ENCODE data around the gene YEATS2.

Gene YEATS2

DNA sequence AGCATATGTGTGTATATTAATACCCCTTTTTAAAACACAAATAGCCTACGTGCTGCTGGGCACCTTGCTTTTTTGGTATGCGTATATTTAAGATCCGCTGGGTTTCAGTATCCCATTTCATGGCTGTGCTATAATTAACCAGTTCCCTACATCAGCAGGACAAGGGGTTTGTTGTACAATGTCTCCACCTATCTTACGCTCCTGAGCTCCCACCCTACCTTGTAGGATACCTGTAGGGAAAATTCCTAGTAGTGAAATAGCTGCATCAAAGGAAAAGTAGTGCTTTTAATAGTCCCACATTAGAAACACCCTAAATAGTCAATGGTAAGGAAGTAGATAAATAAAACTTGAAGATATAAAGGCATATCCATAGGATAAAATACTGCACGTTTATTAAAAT, 126.4 kb downstream of the YEATS2 start:
- peak overlapping the region; percentile 56; the same call in 1 of the 2 replicates for H3K4me3 ChIP-seq (ENCODE audit: low read depth, low read length)
- TF ChIP-seq CTCF (IDR thresholded peaks at IDR 0.05; ENCODE audit: insufficient read depth, low read depth, low read length, missing control alignments), result no peak
- no peak for DNase-seq (ENCODE audit: low read depth)

DNA sequence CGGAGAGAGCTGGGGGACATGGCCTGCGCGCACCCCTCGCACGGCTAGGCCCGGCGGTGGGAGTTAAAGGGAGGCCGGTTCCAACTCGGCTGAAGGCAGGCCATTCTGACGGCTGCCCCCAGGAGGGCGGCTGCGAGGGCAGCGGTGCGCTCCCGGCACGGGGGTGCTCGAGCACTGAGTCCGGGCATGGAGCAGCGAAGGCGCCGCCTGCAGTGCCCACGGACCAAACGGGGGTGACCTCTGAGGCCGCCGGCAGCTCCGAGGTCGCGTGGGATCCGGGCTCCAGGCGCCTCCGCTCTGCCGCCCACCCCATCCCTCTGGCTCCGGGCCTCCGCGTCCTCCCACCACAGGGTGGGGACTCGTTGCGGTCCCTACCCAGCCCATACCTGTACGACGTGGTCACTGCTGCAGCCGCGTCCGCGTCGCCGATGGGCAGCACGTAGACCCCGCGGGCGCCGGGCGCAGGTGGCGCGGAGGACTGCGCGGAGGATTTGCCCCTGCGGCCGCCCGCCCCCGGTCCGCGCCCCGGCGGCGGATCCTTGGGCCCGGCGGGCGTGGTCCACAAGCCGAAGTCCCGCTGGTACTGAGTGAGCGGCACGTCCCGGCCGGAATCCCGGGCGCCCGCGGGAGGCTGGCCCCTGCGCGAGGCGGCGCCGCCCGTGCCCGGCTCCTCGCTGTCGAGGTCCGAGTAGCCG, 127.3 kb downstream of the YEATS2 start:
- no peak for DNase-seq (ENCODE audit: low read depth)
- no peak for TF ChIP-seq CTCF (IDR thresholded peaks at IDR 0.05; ENCODE audit: insufficient read depth, low read depth, low read length, missing control alignments)
- H3K4me3 ChIP-seq (ENCODE audit: low read depth, low read length), result peak overlapping the region; percentile 56

DNA sequence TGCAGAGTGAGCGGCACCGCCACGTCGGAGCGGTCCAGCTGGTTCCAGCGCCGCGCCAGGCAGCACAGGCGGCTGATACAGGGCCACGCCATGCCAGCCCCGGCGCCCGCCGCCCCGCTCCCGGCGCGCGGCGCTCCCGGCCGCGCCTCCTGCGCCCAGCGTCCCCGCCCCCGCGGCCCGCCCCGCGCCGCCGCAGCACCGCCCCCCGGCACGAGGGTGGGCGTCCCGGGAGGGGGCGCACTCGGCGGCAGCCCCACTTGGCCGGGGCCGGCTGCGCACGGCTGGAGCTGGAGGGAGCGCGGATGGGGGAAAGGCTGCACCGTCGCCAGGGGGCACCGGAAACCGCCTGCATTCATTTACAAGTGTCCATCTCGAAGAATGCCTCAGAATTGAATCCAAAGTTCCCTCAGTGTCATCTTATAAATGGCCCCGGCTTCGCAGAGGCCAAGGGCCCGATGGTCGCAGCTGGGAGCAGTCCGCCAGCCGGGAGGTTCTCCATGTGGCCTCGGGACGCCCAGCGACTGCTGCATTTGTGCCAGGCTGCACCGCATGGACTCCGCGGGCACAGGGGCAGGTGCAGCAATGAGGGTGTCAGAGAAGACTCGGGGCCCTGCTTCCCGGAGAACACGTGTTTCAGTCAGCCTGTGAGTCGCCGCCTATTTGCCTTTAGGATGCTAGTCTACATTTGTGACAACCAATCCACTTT, 128.0 kb downstream of the YEATS2 start, which contains the start of gene MAP6D1:
MAP6D1 (minus strand) TSS at position 122 of the 706 bp plus-strand sequence; CDS start at position 92, 30 bp downstream.
- peak within 1 kb of the TSS; percentile 56 for H3K4me3 ChIP-seq (ENCODE audit: low read depth, low read length)
- DNase-seq (ENCODE audit: low read depth), result peak; percentile 53
- peak; percentile 22 for TF ChIP-seq CTCF (IDR thresholded peaks at IDR 0.05; ENCODE audit: insufficient read depth, low read depth, low read length, missing control alignments)

GRCh38 chr3:183826448-183827250, 129.1 kb downstream of the YEATS2 start:
- no peak for DNase-seq (ENCODE audit: low read depth)
- TF ChIP-seq CTCF (IDR thresholded peaks at IDR 0.05; ENCODE audit: insufficient read depth, low read depth, low read length, missing control alignments), result no peak
- H3K4me3 ChIP-seq (ENCODE audit: low read depth, low read length), result no peak overlapping the region

DNA sequence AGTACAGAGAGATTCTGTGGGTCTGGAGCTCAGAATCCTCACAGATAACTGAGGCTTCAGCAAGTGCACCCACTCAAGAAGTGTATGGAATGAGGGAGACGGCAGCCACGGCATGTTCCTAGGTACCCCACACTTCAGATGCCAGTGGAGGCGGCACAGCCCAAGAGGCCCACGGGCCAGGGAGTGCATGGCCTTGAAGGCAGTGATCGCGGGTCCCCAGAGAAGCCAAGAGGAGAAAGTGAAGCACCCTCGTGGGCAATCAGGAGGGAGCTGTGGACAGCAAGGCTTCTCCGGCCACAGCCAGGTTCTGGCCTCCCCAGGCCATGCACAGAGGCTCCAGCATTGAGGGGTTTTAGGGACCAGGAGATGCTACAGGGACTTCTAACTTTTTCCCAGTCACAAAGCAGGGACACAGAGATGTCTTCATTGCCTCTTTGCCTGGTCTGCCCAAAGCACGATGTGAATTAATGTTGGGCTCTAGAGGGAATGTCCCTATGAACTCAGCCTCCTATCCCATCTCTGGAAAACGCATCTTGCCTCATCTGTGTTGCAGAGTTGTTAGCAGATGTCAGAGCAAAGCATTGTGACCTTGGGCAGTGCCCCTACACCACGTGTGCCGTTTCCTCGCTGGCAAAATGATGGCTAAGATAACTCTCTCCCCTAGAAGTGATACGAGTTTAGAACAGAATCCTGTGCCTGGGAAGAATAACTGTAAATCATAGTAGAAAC, 130.4 kb downstream of the YEATS2 start:
- H3K4me3 ChIP-seq (ENCODE audit: low read depth, low read length), result no peak overlapping the region
- no peak for TF ChIP-seq CTCF (IDR thresholded peaks at IDR 0.05; ENCODE audit: insufficient read depth, low read depth, low read length, missing control alignments)
- DNase-seq (ENCODE audit: low read depth), result no peak

- no peak for TF ChIP-seq CTCF (IDR thresholded peaks at IDR 0.05; ENCODE audit: insufficient read depth, low read depth, low read length, missing control alignments)
- no peak overlapping the region for H3K4me3 ChIP-seq (ENCODE audit: low read depth, low read length)
- no peak for DNase-seq (ENCODE audit: low read depth)
Observed at GRCh38 chr3:183828538-183828870, 130.9 kb downstream of the YEATS2 start.
